IMR-90 (cell line): Measurements from ENCODE around the gene HS3ST5. TPM values are rescaled to one million over a fixed set of nuclear protein-coding genes. Genes with fewer than 3 reads are reported as not detected.

Experiments
- ATAC-seq: fragments of 200-7000 bp; cut with Tn5 transposase; 2 replicates; pipeline ENCODE4 v1.9.1; 2020; ENCODE audit warnings: low read depth, mild to moderate bottlenecking, moderate library complexity
- BruUV-seq: library from RNA; stranded (reverse); fragments of 400-500 nt; replicated peaks from 2 replicates; lab custom pipeline; 2021; lab: Mats Ljungman, UMichigan
- CTCF ChIA-PET: fragments of 300-600 bp; formaldehyde crosslinking; extraction: SDS; loops from one replicate; lab custom pipeline; 2021; ENCODE audit warnings: antibody characterized with exemption; lab: Yijun Ruan, JAX
- POLR2A ChIA-PET: fragments of 300-600 bp; sonication (Branson Sonifier 250); formaldehyde crosslinking; loops from one replicate; lab custom pipeline; 2022; ENCODE audit warnings: antibody characterized with exemption; ENCODE audit not compliant: unreplicated experiment; lab: Charles Lee
- DNase-seq: peaks from one replicate; pipeline ENCODE4 v3.0.0; 2013
- H2AFZ ChIP-seq: replicated peaks from 2 replicates; pipeline ENCODE3; 2013; ENCODE audit warnings: low read length, mild to moderate bottlenecking; ENCODE audit not compliant: poor library complexity
- H2AK5ac ChIP-seq: 2 replicates; pipeline ENCODE4 v1.6.1; 2013; ENCODE audit warnings: low read depth, low read length, inconsistent platforms
- H2AK9ac ChIP-seq: replicated peaks from 2 replicates; pipeline ENCODE3; 2013; ENCODE audit warnings: mild to moderate bottlenecking, low read depth, low read length, moderate library complexity; ENCODE audit not compliant: poor library complexity
- H2BK120ac ChIP-seq: 2 replicates; pipeline ENCODE4 v1.6.1; 2013; ENCODE audit warnings: low read depth, low read length, inconsistent platforms
- H2BK15ac ChIP-seq: 3 replicates; pipeline ENCODE4 v1.6.1; 2013; ENCODE audit warnings: low read depth, low read length, inconsistent platforms
- H2BK20ac ChIP-seq: 2 replicates; pipeline ENCODE4 v1.6.1; 2013; ENCODE audit warnings: low read depth, mild to moderate bottlenecking, inconsistent platforms, low read length, moderate library complexity
- H2BK5ac ChIP-seq: 2 replicates; pipeline ENCODE4 v1.6.1; 2013; ENCODE audit warnings: mild to moderate bottlenecking, low read depth, low read length, inconsistent platforms; ENCODE audit not compliant: poor library complexity, severe bottlenecking
- H3K14ac ChIP-seq: replicated peaks from 2 replicates; pipeline ENCODE4 v1.6.1; 2013; ENCODE audit warnings: low read depth, low read length, inconsistent platforms
- H3K18ac ChIP-seq: 2 replicates; pipeline ENCODE4 v1.6.1; 2013; ENCODE audit warnings: low read depth, low read length, control low read depth
- H3K23ac ChIP-seq: 2 replicates; pipeline ENCODE4 v1.6.1; 2013; ENCODE audit warnings: low read depth, low read length, inconsistent platforms
- H3K27ac ChIP-seq: 2 replicates; pipeline ENCODE4 v1.5.1; 2013; ENCODE audit warnings: mild to moderate bottlenecking, control low read depth, low read length; ENCODE audit not compliant: insufficient read depth
- H3K27me3 ChIP-seq: 2 replicates; pipeline ENCODE4 v1.6.1; 2013; ENCODE audit warnings: low read length; ENCODE audit not compliant: control insufficient read depth, insufficient read depth
- H3K36me3 ChIP-seq: 2 replicates; pipeline ENCODE4 v1.6.1; 2013; ENCODE audit warnings: low read length, mixed read lengths; ENCODE audit not compliant: control insufficient read depth, insufficient read depth
- H3K4ac ChIP-seq: 2 replicates; pipeline ENCODE4 v1.6.1; 2013; ENCODE audit warnings: low read depth, low read length, inconsistent platforms
- H3K4me1 ChIP-seq: 2 replicates; pipeline ENCODE4 v1.6.1; 2013; ENCODE audit warnings: low read length, mixed read lengths; ENCODE audit not compliant: control insufficient read depth, insufficient read depth
- H3K4me2 ChIP-seq: 2 replicates; pipeline ENCODE4 v1.6.1; 2013; ENCODE audit warnings: low read depth, mild to moderate bottlenecking, control low read depth, low read length, moderate library complexity
- H3K4me3 ChIP-seq: 2 replicates; pipeline ENCODE4 v1.5.1; 2013; ENCODE audit warnings: low read depth, mild to moderate bottlenecking, control low read depth, low read length, moderate library complexity; ENCODE audit not compliant: insufficient read depth
- H3K56ac ChIP-seq: 2 replicates; pipeline ENCODE4 v1.6.1; 2013; ENCODE audit warnings: low read length, inconsistent platforms; ENCODE audit not compliant: insufficient read depth; ENCODE audit errors: extremely low read depth
- H3K79me1 ChIP-seq, 2 experiments: 2 replicates each; pipeline ENCODE4 v1.6.1; 2013; ENCODE audit warnings: low read length in 2 of 2, inconsistent platforms in 1 of 2, low read depth in 1 of 2
- H3K9ac ChIP-seq: 2 replicates; pipeline ENCODE4 v1.6.1; 2013; ENCODE audit warnings: low read depth, low read length, control low read depth
- H3K9me1 ChIP-seq: 2 replicates; pipeline ENCODE4 v1.6.1; 2013; ENCODE audit warnings: low read length, inconsistent platforms; ENCODE audit not compliant: insufficient read depth
- H3K9me3 ChIP-seq: 2 replicates; pipeline ENCODE4 v1.6.1; 2013; ENCODE audit warnings: low read length; ENCODE audit not compliant: control insufficient read depth, insufficient read depth
- H4K20me1 ChIP-seq: 2 replicates; pipeline ENCODE4 v1.6.1; 2013; ENCODE audit warnings: low read length, inconsistent platforms; ENCODE audit not compliant: insufficient read depth
- H4K5ac ChIP-seq: 2 replicates; pipeline ENCODE4 v1.6.1; 2013; ENCODE audit warnings: mild to moderate bottlenecking, low read depth, low read length, control low read depth
- H4K8ac ChIP-seq, 2 experiments: 2 replicates each; pipeline ENCODE4 v1.6.1; 2013; ENCODE audit warnings: low read depth in 2 of 2, low read length in 2 of 2, control low read depth in 1 of 2, inconsistent platforms in 1 of 2
- H4K91ac ChIP-seq: 2 replicates; pipeline ENCODE4 v1.6.1; 2013; ENCODE audit warnings: low read depth, low read length, inconsistent platforms; ENCODE audit not compliant: insufficient read depth
- BHLHE40 ChIP-seq: fragments of 150-350 bp; IDR thresholded peaks from 2 replicates; pipeline ENCODE4 v1.6.1; 2016; ENCODE audit warnings: mild to moderate bottlenecking, low read depth, low read length
- CEBPB ChIP-seq: IDR thresholded peaks from 2 replicates; pipeline ENCODE4 v1.6.1; 2012; ENCODE audit warnings: low read depth, low read length, improper control_type of control experiment
- ELK1 ChIP-seq: fragments of 150-350 bp; IDR thresholded peaks from 2 replicates; pipeline ENCODE4 v1.6.1; 2016; ENCODE audit warnings: low read depth, mild to moderate bottlenecking, low read length, moderate library complexity, borderline replicate concordance
- FOS ChIP-seq: fragments of 150-350 bp; IDR thresholded peaks from 2 replicates; pipeline ENCODE4 v1.6.1; 2016; ENCODE audit warnings: low read depth, low read length
- MXI1 ChIP-seq: IDR thresholded peaks from 2 replicates; pipeline ENCODE4 v1.6.1; 2012; ENCODE audit warnings: low read depth, mild to moderate bottlenecking, low read length, moderate library complexity, borderline replicate concordance
- NFE2L2 ChIP-seq: fragments of 150-350 bp; IDR thresholded peaks from 2 replicates; pipeline ENCODE4 v1.6.1; 2016; ENCODE audit warnings: low read depth, mild to moderate bottlenecking, low read length
- RCOR1 ChIP-seq: IDR thresholded peaks from 2 replicates; pipeline ENCODE4 v1.6.1; 2012; ENCODE audit warnings: mild to moderate bottlenecking, low read length, improper control_type of control experiment; ENCODE audit not compliant: insufficient replicate concordance
- RFX5 ChIP-seq: IDR thresholded peaks from 2 replicates; pipeline ENCODE4 v1.8.0; 2012; ENCODE audit warnings: low read depth, mild to moderate bottlenecking, low read length, moderate library complexity
- WGBS, 2 experiments: methylation state at CpG; one replicate each; pipeline versions ENCODE4 v1.1.5 to v1.1.7; 2013; ENCODE audit warnings: missing lambda C conversion rate in 2 of 2; ENCODE audit not compliant: insufficient read length in 1 of 2; ENCODE audit errors: extremely low coverage in 2 of 2; 5-methylcytosine and 5-hydroxymethylcytosine counted together
- dilution Hi-C: fragments of 300-500 bp; cut with HindIII; formaldehyde crosslinking; loops from one replicate; pipeline ENCODE4 v1.14.3; 2018; ENCODE audit warnings: low sequenced_read_pairs; ENCODE audit not compliant: unreplicated experiment
- in situ Hi-C: fragments of 300-500 bp; cut with MboI; formaldehyde crosslinking; loops from 3 replicates; pipeline ENCODE4 v1.14.3; 2019; ENCODE audit warnings: low sequenced_read_pairs, inconsistent platforms, mixed read lengths
- intact Hi-C: fragments of 100-400 bp; cut with micrococcal nuclease; formaldehyde crosslinking; loops from 2 replicates; pipeline ENCODE4 v1.10.0; 2022
- polyA plus RNA-seq, 3 experiments: library from polyadenylated mRNA; depleted of rRNA; stranded (reverse); fragments of >200 nt; gene quantifications; 2 replicates each; pipeline ENCODE4 v1.2.3, GENCODE V29; 2012; ENCODE audit warnings: low replicate concordance in 1 of 3
- total RNA-seq: library from RNA; depleted of rRNA; stranded (reverse); fragments of >200 nt; gene quantifications from 2 replicates; pipeline ENCODE4 v1.2.3, GENCODE V29; 2012

The HS3ST5 gene
- total and polyA plus RNA-seq, 2 of the 4 experiments (the other 2 are of a cell fraction): not detected

GRCh38 chr6:114249522-114249921, 93.3 kb downstream of the HS3ST5 start:
- Histone ChIP-seq H3K56ac (no peak overlapping the region), H3K4ac (no peak overlapping the region), H4K20me1 (no peaks in the 10 kb centered on the region), H2AFZ (no peak overlapping the region), H3K27ac (no peak overlapping the region), H4K5ac (no peak overlapping the region), H3K36me3 (no peaks in the 10 kb centered on the region), H2AK9ac (no peak overlapping the region), H3K9me3 (no peaks in the 10 kb centered on the region), H2BK120ac (no peak overlapping the region), H2BK5ac (no peak overlapping the region), H3K79me1 (no peaks in the 10 kb centered on the region), H3K9ac (no peak overlapping the region), H2AK5ac (no peak overlapping the region), H3K18ac (no peak overlapping the region), H2BK15ac (no peak overlapping the region), H3K4me1 (no peaks in the 10 kb centered on the region), H3K4me2 (no peak overlapping the region), H2BK20ac (no peak overlapping the region), H3K14ac (no peak overlapping the region), H3K4me3 (no peak overlapping the region), H4K91ac (no peak overlapping the region), H3K27me3 (no peaks in the 10 kb centered on the region), H3K23ac (no peak overlapping the region), H4K8ac (no peak overlapping the region), H3K9me1 (no peaks in the 10 kb centered on the region)
- intact Hi-C loops (no loop called here), in situ Hi-C loops (no loop called here), dilution Hi-C loops (no loop called here)
- POLR2A ChIA-PET: no interaction called here
- no CpG with 5 or more reads among the region's 1 CpG for WGBS, 2 experiments
- BruUV-seq: no TSS peak
- CTCF ChIA-PET: no interaction called here
- ATAC-seq (no peak), DNase-seq (no peak)
- TF ChIP-seq FOS (no peak), BHLHE40 (no peak), ELK1 (no peak), MXI1 (no peak), CEBPB (no peak), NFE2L2 (no peak), RFX5 (no peak), RCOR1 (no peak)
